Upper lobe of left lung (tissue), 6 donors: ENCODE data around the gene COL6A3. TPM values are rescaled to one million over a fixed set of nuclear protein-coding genes. Genes with fewer than 3 reads are reported as not detected.

Experiments used
- ATAC-seq, 2 donors: fragments of 200-7000 bp; cut with Tn5 transposase; one replicate each; pipeline ENCODE4 v1.9.1; 2022; ENCODE audit warnings: mild to moderate bottlenecking in 2 of 2, moderate library complexity in 2 of 2; ENCODE audit not compliant: low FRiP score in 2 of 2
- DNase-seq, 2 donors: peaks; one replicate each; pipeline ENCODE4 v3.0.0-alpha.2; 2019 to 2020
- H3K27ac ChIP-seq, 4 donors: fragments of 200-600 bp; sonication (generic); one replicate each; pipeline ENCODE4 v1.5.1; 2016 to 2019
- H3K27me3 ChIP-seq, 4 donors: fragments of 200-600 bp; sonication (generic); one replicate each; pipeline ENCODE4 v1.5.1; 2017 to 2019
- H3K36me3 ChIP-seq, 4 donors: fragments of 200-600 bp; sonication (generic); one replicate each; pipeline ENCODE4 v1.5.1; 2016 to 2019
- H3K4me1 ChIP-seq, 4 donors: fragments of 200-600 bp; sonication (generic); one replicate each; pipeline ENCODE4 v1.5.1; 2018 to 2019
- H3K4me3 ChIP-seq, 4 donors: fragments of 200-600 bp; sonication (generic); one replicate each; pipeline ENCODE4 v1.5.1; 2017 to 2019; ENCODE audit warnings: mild to moderate bottlenecking in 2 of 4, moderate library complexity in 1 of 4
- H3K9me3 ChIP-seq, 4 donors: fragments of 200-600 bp; sonication (generic); one replicate each; pipeline ENCODE4 v1.5.1; 2018 to 2019
- EP300 ChIP-seq, 4 donors: sonication (generic); formaldehyde crosslinking; IDR thresholded peaks; one replicate each; pipeline ENCODE4 v1.5.1; 2017; ENCODE audit warnings: antibody characterized with exemption in 4 of 4, control low read depth in 2 of 4
- POLR2A ChIP-seq, 4 donors: fragments of 450-650 bp; IDR thresholded peaks; one replicate each; pipeline ENCODE4 v1.5.1; 2016 to 2017; ENCODE audit warnings: antibody characterized with exemption in 4 of 4, mild to moderate bottlenecking in 2 of 4
- POLR2AphosphoS5 ChIP-seq, 2 donors: sonication (generic); formaldehyde crosslinking; IDR thresholded peaks; one replicate each; pipeline ENCODE4 v1.5.1; 2017; ENCODE audit warnings: antibody characterized with exemption in 2 of 2
- WGBS, 2 donors: methylation state at CpG; one replicate each; pipeline ENCODE4 v1.1.5; 2017 to 2018; 5-methylcytosine and 5-hydroxymethylcytosine counted together
- total RNA-seq, 6 donors: library from RNA; depleted of rRNA in 4 of 6; stranded (reverse); fragments of >200 nt in 4 of 6; gene quantifications; one replicate each; pipeline versions ENCODE4 v1.1.0 to v1.2.1, GENCODE V29; 2016 to 2021
- TF ChIP-seq, protein P1 (sequence below), 6 experiments: fragments of 450-650 bp in 4 of 6; fragments of 200-600 bp in 2 of 6; sonication (generic) in 2 of 6; IDR thresholded peaks; one replicate each; pipeline ENCODE4 v1.5.1; 2016 to 2019; ENCODE audit warnings: antibody characterized with exemption in 6 of 6
- donor health status: DM: no; HTN: no; CAD: no; lungs with moderate emphysema.
- donor health status: DM: no; HTN: yes; CAD: no; lungs with severe emphysema.

Gene COL6A3
- total RNA-seq, 6 donors from 2014 or later, result 34.4 to 199 (median 71.9) TPM

DNA sequence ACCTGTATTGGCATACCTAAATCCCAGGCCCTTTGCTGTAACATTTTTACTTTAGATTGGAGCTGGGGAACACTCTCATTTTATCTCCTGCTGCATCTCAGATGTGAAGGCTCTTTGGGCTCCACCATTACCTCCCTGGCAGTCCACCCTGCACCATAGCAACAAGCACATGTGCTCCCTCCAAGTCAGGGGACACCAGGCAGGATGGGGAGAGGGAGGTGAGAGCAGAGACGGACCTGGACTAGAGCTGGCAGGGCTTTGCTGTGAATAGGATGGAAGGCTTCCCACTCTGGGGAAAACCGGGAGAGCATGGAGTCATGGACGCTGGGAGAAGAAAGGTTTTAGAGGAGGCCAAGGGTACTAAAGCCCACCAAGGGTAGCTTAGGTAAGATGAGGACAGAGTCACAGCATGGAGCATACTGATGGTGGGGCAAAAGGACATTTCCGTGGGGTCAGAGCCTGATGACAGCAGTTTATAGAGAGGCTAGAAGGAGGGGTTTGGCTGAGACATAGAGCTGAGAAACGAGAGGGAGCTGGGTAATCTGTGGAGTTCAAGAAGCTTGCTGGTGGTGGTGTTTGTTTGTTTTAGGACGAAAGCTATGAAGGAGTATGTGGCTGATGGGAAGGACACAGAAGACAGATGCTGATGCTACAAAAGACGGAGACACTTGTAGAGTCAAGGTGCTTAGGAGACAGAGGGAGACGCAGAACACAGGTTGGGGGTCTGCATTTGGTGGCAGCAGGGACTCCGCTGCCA is 134.8 kb downstream of the COL6A3 start:
- no peaks in the 10 kb centered on the region for H3K36me3 ChIP-seq
- no peak overlapping the region for H3K4me3 ChIP-seq
- no peak for TF ChIP-seq POLR2A (IDR thresholded peaks at IDR 0.05)
- TF ChIP-seq, protein P1, sequence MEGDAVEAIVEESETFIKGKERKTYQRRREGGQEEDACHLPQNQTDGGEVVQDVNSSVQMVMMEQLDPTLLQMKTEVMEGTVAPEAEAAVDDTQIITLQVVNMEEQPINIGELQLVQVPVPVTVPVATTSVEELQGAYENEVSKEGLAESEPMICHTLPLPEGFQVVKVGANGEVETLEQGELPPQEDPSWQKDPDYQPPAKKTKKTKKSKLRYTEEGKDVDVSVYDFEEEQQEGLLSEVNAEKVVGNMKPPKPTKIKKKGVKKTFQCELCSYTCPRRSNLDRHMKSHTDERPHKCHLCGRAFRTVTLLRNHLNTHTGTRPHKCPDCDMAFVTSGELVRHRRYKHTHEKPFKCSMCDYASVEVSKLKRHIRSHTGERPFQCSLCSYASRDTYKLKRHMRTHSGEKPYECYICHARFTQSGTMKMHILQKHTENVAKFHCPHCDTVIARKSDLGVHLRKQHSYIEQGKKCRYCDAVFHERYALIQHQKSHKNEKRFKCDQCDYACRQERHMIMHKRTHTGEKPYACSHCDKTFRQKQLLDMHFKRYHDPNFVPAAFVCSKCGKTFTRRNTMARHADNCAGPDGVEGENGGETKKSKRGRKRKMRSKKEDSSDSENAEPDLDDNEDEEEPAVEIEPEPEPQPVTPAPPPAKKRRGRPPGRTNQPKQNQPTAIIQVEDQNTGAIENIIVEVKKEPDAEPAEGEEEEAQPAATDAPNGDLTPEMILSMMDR (IDR thresholded peaks at IDR 0.05), result no peak
- TF ChIP-seq POLR2AphosphoS5 (IDR thresholded peaks at IDR 0.05), result no peak
- peak overlapping the region; percentile 41 to 55 (median 49) for H3K27ac ChIP-seq
- DNase-seq (no peak), ATAC-seq (peak in 1 of 2 donors; percentile 37)
- no peaks in the 10 kb centered on the region for H3K27me3 ChIP-seq
- no peaks in the 10 kb centered on the region for H3K9me3 ChIP-seq
- peaks cover 0 to 6% (median 5%) of the 10 kb centered on the region in 4 donors for H3K4me1 ChIP-seq
- 75 to 79% methylated on average over 9 of the region's 9 CpGs for WGBS, 2 donors

DNA sequence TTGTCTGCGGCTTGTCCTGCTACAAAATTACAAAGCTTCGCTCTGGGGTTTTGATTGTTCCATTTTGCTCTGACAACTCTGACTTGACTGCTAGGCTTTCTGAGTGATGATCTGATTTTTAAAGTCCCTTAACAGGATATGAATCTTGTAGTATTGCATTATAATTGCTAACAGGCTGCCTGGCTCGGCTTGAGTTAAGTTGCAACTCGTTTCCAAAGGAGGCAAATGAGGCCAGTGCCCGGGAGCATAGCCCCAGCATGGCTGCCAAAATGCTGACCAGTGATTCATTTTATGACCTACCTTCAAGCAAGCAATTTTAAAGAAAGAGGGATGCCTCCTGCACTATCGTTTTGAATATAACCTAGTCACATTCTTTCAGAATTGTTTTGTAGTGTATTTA is 135.4 kb downstream of the COL6A3 start:
- WGBS, 2 donors, result 71 to 80% methylated on average over 6 of the region's 6 CpGs
- Histone ChIP-seq H3K36me3 (no peaks in the 10 kb centered on the region), H3K4me3 (no peak overlapping the region), H3K27me3 (no peaks in the 10 kb centered on the region), H3K4me1 (peaks cover 0 to 6% (median 4%) of the 10 kb centered on the region in 4 donors), H3K9me3 (no peaks in the 10 kb centered on the region), H3K27ac (peak overlapping the region in 3 of 4 donors; percentile 49 to 67 (median 50))
- DNase-seq (no peak), ATAC-seq (peak in 1 of 2 donors; percentile 90)
- TF ChIP-seq, protein P1 (IDR thresholded peaks at IDR 0.05), result no peak
- peak in 1 of 2 donors; percentile 36 for TF ChIP-seq POLR2AphosphoS5 (IDR thresholded peaks at IDR 0.05)
- TF ChIP-seq EP300 (IDR thresholded peaks at IDR 0.05), result no peak
- no peak for TF ChIP-seq POLR2A (IDR thresholded peaks at IDR 0.05)

GRCh38 chr2:237276716-237277490 is 137.1 kb downstream of the COL6A3 start:
- TF ChIP-seq, protein P1 (IDR thresholded peaks at IDR 0.05), result no peak
- TF ChIP-seq EP300 (IDR thresholded peaks at IDR 0.05) (no peak), POLR2AphosphoS5 (IDR thresholded peaks at IDR 0.05) (no peak), POLR2A (IDR thresholded peaks at IDR 0.05) (no peak)

More at GRCh38 chr2:237276716-237277490, 137.1 kb downstream of the COL6A3 start:
- ATAC-seq (no peak), DNase-seq (no peak)
- 80 to 91% methylated on average over 8 of the region's 8 CpGs for WGBS, 2 donors
- Histone ChIP-seq H3K4me3 (no peak overlapping the region), H3K9me3 (no peaks in the 10 kb centered on the region), H3K4me1 (peaks cover 0 to 4% (median 0%) of the 10 kb centered on the region in 4 donors), H3K27me3 (no peaks in the 10 kb centered on the region), H3K36me3 (no peaks in the 10 kb centered on the region), H3K27ac (no peak overlapping the region)

Other genes starting within 250 kb of the COL6A3 start
- 1,000 to 10,000 TPM in 1 of 6 donors, 100 to 1,000 TPM in 5; 289 to 1,452 (median 502) TPM for gene MLPH, start 73.1 kb upstream of the COL6A3 start, total RNA-seq
- gene PRLH, start 152.4 kb upstream of the COL6A3 start, total RNA-seq, result not detected
- 100 to 1,000 TPM in 2 of 6 donors, 10 to 100 TPM in 4; 44.5 to 262 (median 90.6) TPM for gene RAB17, start 176.6 kb upstream of the COL6A3 start, total RNA-seq
- 100 to 1,000 TPM; 185 to 291 (median 242) TPM for gene LRRFIP1, start 213.4 kb upstream of the COL6A3 start, total RNA-seq